NCI-H146 (cell line): ENCODE data around the gene STX3.
"Not testable (repeated sequence)": the region's sequence is repeated elsewhere in the genome, so short reads cannot be mapped to it uniquely, and the experiment has no call there.

Experiments used
- DNase-seq: peaks from one replicate; lab custom pipeline; 2025; lab: John Stamatoyannopoulos, UW

The STX3 gene

DNA sequence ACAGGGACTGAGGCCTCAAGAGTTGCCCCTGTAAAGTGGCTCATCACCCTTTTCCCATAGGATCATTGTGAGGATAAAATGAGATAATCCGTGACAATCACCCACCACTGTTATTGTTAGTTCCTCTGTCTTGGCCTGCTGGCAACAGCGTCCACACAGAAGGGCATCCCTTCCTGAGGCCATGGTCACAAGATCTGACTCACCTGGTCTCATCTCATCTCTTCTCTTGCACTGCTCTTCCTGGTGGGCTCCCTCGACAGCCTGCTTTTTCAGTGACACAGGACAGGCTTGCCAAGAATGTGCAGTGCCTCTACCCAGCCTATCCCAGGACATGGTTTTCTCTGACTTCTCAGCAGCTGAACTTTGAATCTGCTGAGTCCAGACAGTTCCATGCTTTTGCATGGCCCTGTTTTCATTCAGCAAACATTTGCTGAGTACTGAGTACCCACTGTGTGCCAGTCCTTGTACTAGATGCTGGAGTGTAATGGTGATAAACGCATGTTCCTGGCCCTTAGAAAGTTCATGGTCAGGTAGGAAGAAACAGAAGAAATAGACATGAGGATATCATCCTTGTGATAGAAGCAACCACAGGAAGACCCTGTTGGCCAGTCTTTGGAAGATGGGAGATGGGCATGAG is 3.3 kb downstream of the STX3 start:
- no peak for DNase-seq

GRCh38 chr11:59759900-59760299 is 4.7 kb downstream of the STX3 start:
- DNase-seq: no peak

DNA sequence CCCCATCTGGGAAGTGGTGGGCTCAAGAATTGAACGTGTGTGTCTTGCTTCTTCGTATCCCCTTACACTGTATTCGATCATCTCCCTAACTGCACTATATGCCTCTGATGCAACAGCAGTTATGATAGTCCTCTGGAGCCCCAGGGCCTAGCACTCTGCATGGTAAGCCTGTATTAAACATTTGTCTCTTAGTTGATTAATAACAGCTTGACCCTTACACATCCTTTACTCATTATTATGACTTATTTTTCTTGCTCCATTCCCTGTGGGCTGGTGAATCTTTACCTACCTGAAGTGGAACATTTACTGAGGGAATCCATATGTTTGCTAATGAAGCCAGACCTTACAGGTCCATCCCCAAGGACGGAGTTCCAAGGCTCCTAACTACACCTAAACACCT is 5.6 kb downstream of the STX3 start:
- DNase-seq: no peak

DNA sequence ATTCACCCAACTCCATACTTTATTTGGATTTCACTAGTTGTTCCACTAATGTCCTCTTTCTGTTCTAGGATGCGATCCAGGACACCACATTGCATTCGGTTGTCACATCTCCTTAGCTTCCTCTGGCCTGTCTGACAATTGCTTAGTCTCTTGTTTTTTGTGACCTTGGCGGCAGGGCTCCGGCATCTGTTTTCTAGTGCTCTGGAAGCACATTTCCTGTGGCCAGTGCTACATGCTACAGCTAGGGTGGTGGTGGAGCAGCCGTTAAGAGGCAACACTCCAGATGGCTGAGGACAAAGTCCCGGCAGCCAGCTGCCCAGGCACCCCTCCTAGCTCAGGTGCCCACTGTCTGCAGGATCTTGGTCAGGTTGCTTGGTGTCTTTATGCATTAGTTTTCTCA is 6.8 kb downstream of the STX3 start:
- DNase-seq: no peak

DNA sequence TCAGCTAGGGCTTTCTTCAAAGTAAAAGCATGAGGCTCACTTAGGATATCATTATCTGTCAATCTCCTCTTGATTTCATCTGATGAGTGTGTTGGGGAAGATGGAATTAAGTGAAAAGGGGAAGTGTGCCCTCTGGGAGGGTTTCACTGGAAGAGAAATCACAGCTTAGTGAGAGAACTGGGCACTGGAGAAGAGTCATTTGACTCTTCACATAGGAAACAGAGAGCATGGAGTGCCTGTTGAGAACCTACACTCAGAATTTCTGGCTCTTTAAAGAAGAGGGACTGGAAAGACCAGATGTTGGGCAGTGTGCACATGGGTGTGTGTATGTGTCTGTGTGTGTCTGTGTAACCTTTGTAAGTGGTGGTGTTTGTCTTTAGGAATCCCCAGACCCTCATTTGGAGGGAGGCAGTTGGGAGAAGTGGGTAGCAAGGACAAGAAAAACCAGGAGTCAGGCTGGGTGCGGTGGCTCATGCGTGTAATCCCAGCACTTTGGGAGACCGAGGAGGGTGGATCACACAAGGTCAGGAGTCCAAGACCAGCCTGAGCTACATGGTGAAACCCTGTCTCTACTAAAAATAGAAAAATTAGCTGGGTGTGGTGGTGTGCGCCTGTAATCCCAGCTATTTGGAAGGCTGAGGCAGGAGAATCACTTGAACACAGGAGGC is 10.0 kb downstream of the STX3 start:
- DNase-seq: no peak

GRCh38 chr11:59766542-59767224 is 11.5 kb downstream of the STX3 start:
- DNase-seq: no peak

GRCh38 chr11:59767225-59767611 is 12.0 kb downstream of the STX3 start:
- DNase-seq: no peak

GRCh38 chr11:59769111-59769510 is 13.9 kb downstream of the STX3 start:
- no peak for DNase-seq

DNA sequence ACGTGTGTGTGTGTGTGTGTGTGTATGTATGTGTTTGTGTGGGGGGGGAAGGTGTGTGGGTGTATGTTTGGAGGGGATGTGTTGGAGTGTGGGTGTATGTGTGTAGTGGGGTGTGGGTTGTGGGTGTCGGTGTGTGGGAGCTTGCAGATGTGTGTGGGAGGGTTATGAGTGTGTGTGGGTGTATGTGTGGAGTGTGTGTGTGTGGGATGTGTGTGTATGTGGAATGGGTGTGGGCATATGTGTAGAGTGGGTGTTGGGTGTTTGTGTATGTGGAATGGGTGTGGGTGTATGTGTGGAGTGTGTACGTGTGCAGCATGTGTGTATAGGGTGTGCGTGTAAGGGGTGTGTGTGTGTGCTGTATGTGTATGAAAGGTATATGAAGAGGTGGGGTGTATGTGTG is 14.7 kb downstream of the STX3 start:
- DNase-seq: no peak

- no peak for DNase-seq
These were observed 15.1 kb downstream of the STX3 start for GRCh38 chr11:59770319-59770718.

DNA sequence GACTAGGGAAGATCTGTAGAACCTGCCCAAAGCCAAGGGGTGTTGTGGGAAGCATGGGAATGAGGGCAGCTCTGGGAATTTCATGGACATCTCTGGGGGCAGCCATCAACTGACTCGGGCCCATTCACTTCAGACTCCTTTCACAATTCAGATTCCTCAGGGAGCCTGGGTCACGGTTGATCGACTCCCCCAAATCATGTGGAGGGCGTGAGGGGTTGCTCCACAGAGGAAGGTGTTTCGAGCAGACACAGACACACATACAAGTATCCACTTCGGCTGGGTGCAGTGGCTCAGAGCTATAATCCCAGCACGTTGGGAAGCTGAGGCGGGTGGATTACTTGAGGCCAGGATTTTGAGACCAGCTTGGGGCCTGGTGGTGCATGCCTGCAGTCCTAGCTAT is 15.7 kb downstream of the STX3 start:
- DNase-seq: no peak

DNA sequence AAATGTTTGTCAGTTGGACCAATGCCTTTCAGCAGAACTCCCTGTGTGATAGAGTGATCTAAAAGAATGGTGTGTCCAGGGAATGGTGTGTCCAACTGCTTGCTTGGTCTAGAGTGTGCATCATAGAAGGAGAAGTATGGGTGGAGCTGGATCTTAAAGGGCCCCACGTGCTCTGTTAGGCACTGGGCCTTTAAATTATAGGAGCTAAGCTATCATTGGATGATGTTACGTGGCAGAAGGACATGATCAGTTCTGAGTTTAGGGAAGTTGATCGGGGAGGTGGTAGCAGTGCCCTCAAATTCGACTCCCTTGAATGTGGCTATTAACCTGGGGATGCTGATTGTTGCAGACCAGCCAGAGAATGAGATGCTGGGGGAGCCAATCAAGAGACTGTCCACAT is 16.4 kb downstream of the STX3 start:
- no peak for DNase-seq

- no peak for DNase-seq
These were observed 17.9 kb downstream of the STX3 start for GRCh38 chr11:59773083-59773440.

DNA sequence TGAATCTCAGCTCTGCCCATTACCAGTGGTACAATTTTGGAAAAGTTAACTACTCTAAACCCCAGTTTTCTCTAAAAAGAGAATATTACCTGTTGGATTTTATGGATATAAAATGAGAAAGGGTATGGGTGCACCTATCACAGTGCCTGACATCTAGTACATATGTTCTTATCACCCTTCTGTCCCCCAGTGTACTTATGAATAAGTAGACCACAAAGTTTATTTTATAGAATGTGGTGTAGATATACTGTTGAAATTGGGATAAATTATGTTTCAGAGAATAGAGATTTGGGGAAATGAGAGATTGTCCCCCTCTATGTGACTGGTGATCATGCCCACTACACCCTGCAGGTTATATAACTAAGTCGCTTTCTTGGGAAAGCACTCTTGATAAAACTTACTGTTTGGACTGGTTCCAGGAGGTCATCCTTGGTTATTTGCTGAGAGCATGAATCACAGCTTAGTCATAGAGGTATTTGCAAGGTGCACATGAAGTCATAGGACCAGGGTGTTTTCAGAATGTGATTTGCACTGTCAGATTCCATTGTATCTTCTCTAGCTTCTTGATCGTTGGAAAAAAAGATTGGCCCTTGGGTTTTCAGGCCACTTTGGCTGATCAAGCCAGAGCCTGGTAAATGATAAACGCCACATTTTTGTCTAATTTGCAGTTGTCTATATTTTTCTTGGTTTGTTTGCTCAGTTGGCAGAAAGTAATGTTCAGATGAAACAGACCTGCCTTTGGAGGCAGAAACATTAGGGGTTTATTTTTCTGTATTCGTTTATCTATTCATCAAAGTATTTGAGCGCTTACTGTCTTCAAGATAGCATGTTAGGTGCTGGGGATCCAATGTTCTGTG is 21.3 kb downstream of the STX3 start:
- no peak for DNase-seq

GRCh38 chr11:59777104-59777503 is 21.9 kb downstream of the STX3 start:
- no peak for DNase-seq

GRCh38 chr11:59778122-59778521 is 22.9 kb downstream of the STX3 start:
- no peak for DNase-seq

- DNase-seq: no peak
These were observed 24.3 kb downstream of the STX3 start for GRCh38 chr11:59779487-59779886.

- no peak for DNase-seq
These were observed 26.9 kb downstream of the STX3 start for GRCh38 chr11:59782080-59782479.

- no peak for DNase-seq
These were observed 28.5 kb downstream of the STX3 start for GRCh38 chr11:59783632-59784090.

DNA sequence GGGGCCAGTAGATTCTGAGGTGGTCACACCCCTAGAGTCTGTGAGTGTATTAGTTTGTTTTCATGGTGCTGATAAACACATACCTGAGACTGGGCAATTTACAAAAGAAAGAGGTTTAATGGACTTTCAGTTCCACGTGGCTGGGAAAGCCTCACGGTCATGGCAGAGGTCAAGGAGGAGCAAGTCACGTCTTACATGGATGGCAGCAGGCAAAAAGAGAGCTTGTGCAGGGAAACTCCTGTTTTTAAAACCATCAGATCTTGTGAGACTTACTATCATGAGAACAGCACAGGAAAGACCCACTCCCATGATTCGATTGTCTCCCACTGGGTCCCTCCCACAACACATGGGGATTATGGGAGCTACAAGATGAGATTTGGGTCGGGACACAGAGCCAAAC is 29.3 kb downstream of the STX3 start:
- DNase-seq: not testable (repeated sequence)

DNA sequence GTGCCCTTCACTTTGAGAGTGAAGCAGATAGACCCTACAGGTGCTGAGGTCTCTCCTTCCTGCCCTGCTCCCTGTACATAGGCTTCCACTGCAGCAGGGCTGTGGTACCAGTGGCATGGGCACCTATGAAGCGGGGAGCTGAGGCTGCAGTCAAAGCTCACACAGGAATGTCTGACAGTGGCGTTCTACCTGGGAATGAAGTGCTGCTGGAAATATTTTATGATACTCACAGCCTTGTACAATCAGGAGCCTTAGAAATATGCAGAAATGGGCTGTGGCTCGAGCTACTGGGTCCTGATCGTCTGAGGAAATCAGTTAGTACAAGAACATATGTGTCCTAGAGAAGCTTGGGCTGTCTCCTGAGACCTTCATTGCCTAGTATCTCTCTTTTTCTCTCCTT is 30.6 kb downstream of the STX3 start:
- DNase-seq: no peak

DNA sequence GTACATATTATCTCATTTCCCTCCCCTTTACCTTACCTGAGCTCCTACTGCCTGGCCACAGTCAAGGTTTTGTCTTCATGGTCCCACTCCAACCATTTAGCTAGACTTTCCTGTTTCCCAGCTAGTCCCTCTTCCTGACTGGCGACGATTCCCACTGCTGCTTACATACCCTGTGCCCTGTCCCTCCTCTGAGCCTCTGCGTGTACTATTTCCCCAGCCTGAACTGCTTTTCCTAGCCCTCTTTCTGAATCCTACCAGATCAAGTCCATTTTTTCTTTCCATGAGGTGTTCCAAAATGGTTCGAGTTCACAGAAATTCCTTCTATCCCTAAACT is 32.0 kb downstream of the STX3 start:
- no peak for DNase-seq

GRCh38 chr11:59787816-59788215 is 32.6 kb downstream of the STX3 start:
- DNase-seq: no peak
